ENCODE data around the gene ZNF286A.
"Not testable (repeated sequence)": the region's sequence is repeated elsewhere in the genome, so short reads cannot be mapped to it uniquely, and the experiment has no call there.

The ZNF286A gene

DNA sequence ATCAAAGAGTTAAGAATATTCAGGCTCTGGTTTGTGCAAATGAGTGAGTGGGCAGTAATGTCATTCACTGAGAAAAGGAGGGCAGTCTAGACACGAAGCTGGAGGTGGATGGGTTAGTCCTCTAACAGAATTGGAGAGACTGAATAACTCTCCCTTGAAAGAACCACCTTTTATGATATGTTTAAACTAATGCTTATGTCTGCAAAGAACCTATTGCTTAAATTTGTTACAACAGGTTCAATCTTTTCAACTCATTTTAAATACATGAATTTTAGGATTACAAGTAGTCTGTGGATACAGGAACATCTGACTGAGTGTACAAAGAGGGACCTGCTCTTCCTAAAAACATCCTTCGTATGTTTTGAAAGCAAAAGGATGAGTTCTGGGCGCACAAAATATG, 585 bp upstream of the ZNF286A start:
- in situ Hi-C loops (cut with MboI; ENCODE audit: low sequenced_read_pairs) = not testable (repeated sequence)

DNA sequence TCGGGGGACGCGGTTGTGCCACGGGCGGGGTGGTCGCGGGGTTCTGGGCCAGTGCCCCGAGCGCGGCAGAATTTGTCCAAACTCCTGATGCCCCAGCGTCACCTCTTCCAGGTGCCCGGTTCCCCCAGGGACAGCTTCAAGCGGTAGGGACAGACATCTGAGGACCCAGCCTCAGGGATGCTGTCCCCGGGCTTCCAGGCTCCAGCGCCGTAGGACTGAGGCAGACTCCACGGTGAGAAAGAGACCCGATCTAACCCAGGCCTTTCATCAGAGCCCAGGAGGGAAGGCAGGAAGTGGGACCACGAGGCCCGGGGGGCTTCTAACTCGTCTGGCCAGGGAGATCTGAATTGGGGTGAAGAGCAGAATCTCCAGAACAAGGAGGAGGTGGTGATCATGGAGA, 385 bp downstream of the ZNF286A start:
- in situ Hi-C loops (cut with MboI; ENCODE audit: low sequenced_read_pairs) = not testable (repeated sequence)

DNA sequence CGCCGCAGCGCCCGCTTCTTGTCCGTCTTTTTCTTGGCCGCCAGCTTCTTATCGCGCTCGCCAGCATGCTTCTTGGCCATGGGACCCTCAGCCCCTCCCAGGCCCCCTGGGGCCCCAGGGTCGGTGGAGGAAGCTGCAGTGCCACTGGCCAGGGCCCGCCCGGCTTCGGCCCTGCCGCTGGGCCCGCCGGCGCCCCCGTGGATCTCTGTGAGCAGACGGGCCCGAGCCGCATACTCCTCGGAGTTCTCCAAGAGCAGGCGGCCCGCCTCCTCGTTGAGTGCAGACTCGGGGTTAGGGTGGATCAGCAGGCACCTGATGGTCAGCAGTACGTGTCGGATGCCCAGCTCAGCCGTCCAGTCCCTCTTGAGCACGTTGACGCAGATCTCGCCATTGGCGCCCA, 4.7 kb downstream of the ZNF286A start:
- in situ Hi-C loops (cut with MboI; ENCODE audit: low sequenced_read_pairs) = not testable (repeated sequence)

DNA sequence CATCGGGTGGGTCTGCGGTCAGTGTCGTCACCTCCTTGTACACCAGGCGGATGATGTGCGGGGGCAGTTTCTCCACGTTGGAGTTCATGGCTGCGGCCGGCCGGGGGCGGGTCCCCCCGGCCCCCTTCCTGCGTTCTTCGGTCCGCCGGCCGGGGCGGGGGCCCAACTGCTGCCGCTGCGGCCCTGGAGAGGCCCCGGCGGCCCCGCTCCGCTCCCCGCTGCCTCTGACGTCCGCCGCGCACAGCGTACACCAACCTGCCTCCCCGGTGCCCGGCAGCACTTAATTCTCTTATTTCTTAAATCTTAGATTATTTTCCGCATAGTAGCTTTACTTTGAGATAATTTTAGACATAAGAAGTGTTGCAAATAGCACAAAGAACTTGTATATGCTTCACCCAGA, 5.3 kb downstream of the ZNF286A start:
- in situ Hi-C loops (cut with MboI; ENCODE audit: low sequenced_read_pairs) = not testable (repeated sequence)

DNA sequence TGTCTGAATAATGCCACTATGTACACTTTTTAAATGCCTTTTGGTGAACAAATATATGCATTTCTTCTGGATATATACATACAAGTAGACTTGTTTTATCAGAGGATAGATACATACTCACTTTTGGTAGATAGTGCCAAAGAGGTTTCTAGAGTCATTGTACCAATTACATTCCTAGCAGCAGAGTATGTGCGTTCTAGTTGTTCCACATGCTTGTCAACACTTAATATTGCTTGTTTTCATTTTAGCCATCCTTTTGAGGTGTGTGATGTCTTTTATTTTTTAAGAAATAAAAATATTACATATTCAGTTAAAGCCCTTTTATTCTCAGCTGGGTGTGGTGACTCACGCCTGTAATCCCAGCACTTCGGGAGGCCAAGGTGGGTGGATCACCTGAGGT, 9.3 kb downstream of the ZNF286A start:
- in situ Hi-C loops (cut with MboI; ENCODE audit: low sequenced_read_pairs) = not testable (repeated sequence)

DNA sequence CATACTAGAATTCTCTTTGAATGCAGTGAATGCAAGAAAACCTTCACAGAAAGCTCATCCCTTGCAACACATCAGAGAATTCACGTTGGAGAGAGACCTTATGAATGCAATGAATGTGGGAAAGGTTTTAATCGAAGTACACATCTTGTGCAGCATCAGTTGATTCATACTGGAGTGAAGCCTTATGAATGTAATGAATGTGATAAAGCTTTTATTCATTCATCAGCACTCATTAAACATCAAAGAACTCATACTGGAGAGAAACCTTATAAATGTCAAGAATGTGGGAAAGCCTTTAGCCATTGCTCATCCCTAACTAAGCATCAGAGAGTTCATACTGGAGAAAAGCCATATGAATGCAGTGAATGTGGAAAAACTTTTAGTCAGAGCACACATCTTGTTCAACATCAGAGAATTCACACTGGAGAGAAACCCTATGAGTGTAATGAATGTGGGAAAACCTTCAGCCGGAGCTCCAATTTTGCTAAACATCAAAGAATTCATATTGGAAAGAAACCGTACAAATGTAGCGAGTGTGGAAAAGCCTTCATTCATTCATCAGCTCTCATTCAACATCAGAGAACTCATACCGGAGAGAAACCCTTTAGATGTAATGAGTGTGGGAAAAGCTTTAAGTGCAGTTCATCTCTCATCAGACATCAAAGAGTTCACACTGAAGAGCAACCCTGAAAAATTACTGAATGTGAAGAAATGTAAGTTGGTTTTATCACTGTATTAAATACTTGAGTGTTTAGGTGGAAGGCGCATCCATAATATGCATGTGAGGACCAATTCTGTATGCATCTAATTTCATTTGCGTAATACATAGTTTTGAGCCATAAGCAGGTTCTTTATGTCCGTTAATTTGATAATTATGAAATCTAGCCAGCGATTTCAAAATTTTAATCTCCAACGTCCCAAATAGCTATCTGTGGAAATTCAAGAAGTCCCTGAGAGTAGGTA, 17.3 kb downstream of the ZNF286A start:
- in situ Hi-C loops (cut with MboI; ENCODE audit: low sequenced_read_pairs) = not testable (repeated sequence)

DNA sequence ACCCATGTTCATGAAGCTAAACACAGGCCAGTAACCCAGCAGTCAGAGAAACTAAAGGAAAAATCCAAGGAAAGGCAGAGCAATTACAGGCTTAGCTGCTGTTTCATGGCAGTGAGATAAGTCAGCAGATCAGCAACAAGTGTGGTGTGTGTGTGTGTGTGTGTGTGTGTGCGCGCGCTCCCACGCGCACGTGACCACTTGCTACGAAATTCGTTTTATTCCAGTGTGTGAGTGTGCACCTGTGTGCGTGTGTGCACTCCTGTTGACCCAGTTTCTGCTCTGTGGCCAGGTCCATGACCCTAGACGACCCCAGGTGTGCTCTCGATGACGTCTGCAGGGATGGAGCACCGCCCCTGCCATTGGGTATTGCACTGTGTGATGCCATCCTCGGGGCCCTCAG, 31.0 kb downstream of the ZNF286A start:
- in situ Hi-C loops (cut with MboI; ENCODE audit: low sequenced_read_pairs) = not testable (repeated sequence)

DNA sequence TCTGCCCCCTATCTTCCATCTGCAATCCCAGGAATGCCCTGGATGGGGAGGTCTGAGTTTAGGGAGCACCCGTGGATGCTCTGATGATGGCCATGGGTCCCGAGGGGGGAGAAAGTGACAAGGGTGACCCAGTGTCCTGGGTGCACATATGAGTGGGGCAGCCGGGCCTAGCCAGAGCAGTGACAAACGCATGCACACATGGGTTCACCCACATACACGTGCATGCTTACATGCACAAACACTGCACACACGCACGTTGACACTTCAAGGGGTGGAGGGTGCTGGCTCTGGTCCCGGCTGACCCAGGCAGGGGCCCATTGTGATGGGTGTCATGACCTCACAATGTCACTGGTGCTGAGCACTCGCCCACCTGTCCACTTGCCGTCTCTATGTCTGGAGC, 32.3 kb downstream of the ZNF286A start, which contains the start of gene TBC1D26:
TBC1D26 (plus strand) TSS at position 384 of the 400 bp plus-strand sequence. CDS start 3,066 bp downstream, outside the sequence.
- in situ Hi-C loops (cut with MboI; ENCODE audit: low sequenced_read_pairs) = not testable (repeated sequence)

DNA sequence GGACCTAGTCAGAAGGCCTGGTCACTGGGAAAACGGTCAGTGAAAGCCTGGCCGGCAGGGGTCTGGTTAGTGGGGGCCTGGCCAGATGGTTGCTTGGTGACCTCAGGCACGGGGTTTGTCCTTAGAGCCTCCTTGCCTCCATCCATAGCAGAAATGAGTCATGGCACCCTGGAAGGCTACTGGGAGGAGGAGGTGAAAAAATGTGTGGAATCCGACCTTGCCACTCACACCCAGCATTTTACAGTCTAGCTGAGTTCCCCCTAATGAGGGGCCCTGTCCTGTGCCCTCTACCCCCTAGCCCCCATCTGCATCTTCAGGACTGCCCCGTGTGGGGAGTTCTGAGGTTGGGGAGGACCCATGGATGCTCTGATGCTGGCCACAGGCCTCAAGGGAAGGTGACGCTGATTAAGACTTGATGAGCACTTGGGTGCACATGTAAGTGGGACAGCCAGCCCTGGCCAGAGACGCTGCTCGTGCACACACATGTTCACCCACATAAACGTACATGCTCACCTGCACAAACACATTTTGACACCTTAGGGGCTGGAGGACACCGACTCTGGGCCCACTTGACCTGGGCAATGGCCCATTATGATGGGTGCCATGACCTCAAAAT, 33.7 kb downstream of the ZNF286A start:
- in situ Hi-C loops (cut with MboI; ENCODE audit: low sequenced_read_pairs) = not testable (repeated sequence)

DNA sequence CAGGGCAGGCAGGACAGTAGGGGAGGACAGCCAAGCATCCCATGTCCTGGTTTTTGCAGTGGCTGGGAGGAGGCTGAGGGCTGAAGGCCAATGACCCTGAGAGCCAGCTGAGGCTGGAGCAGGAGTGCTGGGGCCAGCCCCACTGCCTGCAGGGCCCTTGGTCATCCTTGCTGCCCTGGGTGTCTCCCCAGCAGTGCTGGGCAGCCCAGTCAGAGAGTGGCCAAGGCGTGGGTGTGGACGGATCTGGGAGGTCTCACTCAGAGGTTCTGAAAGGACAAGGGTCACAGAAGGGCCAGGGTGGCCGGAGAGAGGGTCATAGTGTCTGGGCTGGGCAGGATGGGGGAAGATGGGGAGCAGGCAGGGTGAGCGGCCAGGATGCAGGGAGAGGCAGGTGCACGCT, 37.0 kb downstream of the ZNF286A start:
- in situ Hi-C loops (cut with MboI; ENCODE audit: low sequenced_read_pairs) = not testable (repeated sequence)

DNA sequence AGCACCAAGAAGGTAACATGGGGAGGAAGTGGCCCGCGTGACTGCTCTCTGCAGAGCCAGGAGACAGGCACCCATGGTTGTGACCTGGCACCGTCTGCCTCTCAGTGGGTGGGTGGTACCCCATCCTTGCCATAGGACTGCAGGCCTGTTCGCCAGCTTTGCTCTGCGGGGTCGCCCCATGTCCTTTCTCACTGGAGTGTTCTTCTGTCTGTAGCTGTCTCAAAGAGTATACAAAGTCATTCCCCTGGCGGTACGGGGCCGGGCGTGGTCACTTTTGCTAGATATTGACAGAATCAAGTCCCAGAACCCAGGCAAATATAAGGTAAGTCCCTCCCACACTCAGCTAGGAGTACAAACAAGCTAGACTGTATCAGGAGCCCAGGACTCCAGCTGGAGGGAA, 38.5 kb downstream of the ZNF286A start:
- in situ Hi-C loops (cut with MboI; ENCODE audit: low sequenced_read_pairs) = no loop called here

DNA sequence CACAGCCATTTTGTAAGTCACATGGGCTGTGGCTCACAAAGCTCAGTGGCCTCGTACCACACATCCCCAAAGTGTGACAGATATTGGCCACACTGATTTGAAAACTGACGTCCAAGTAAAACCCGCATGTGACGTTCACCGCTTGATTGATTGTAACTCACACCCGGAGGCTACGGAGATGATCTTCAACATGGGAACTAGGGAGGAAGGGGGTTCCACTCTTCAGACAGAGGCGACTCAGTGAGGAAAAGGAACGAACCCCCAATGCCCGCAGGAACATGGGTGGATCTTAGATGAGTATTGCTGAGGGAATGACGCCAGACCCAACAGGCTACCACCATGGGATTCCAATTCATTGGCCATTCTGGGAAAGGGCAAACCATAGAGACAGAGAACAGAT, 39.7 kb downstream of the ZNF286A start:
- in situ Hi-C loops (cut with MboI; ENCODE audit: low sequenced_read_pairs) = not testable (repeated sequence)

DNA sequence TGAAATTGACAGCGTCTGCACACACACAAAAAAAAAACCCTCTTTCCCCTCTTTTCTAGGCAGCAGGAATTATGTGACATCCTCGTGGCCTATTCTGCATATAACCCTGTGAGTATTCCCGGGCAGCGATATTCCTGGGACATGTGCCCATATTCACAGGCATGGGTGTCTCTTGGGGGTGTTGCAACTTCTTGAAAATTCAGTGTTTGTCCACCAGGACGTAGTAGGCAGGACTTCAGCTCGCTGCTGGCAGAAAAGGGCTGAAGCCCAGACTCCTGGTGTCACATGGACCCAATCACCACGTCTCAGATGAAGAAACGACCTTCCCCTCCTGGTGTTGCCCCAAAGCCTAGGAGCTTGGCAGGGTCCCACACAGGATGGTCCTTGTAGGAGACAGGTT, 40.5 kb downstream of the ZNF286A start:
- in situ Hi-C loops (cut with MboI; ENCODE audit: low sequenced_read_pairs) = not testable (repeated sequence)

DNA sequence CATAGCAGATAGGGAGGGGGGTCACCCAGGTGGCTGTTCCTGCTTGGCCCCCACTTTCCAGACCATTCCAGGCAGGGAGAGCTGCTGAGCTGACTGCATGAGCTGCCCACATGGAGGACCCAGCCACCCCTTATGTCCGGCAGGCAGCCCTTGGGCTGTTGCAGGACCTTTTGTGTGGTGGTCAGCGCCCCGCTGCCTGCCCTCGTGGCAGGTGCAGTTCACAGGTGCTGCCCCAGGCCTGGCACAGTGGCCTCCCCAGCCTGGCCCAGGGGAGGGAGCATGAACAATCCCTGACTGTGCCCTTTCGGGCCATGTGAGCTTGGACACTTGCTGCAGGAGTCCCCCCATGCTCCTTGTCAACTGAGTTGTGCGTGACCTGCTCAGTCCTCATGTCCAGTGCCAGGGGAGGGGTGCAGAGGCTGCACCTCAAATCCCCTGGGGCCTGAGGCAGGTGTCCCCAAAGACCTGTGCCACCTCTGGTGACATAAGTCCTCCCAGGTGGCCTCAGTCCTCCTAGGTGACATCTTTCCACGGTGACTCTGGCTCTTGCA, 41.1 kb downstream of the ZNF286A start:
- in situ Hi-C loops (cut with MboI; ENCODE audit: low sequenced_read_pairs) = no loop called here

DNA sequence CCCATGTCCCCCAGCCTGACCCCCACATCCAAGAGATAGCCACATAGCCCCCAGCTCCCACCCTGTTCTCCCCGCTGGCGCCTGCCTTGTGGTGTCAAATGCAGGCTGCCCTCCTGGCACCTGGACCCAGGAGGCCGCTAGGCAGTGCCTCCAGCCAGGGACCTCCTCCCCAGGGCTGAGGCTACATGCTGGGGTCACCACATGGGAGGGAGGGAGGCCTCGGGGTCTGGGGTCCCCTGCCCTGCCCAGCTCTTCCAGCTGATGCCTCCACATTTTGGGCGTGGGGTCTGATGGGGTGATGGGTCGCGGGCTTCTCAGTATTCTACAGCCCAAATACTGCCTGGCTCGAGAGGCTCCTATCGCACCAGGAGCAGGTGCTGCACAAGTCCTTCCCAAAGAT, 42.1 kb downstream of the ZNF286A start:
- in situ Hi-C loops (cut with MboI; ENCODE audit: low sequenced_read_pairs) = no loop called here

DNA sequence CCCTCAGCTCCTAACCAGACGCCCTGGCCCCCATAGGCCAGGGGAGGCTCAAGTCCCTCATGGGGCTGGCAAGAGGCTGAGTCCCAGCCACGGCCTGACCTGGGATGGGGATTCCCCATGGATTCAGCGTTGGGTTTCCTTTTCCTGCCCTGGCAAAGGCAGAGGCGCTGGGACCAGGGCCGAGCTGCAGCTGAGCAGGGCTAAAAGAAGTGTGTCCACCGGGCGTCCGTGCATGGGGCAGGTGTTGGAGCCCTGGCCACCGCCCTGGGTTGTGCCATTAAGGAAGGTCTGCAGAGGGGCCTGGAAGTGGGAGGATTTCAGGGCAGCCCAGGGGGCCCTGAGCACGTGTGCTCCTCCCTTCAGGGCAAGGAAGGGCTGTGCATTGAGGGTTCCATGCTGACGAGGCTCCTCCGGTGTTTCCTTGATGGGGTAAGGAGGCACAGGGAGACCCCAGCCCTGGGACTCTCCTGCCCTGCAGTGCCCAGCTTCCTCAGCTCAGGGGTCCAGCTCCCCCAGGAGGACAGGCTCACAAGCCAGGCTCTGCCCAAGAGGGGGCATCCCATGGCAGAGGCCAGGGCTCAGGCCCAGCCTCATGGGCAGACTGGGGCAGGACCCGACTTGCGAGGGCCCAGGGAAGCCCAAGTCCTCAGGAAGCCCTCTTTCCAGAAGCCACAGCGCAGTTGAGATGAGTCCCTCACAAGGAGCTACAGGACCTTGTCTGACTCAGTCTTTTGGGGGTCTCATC, 42.7 kb downstream of the ZNF286A start:
- in situ Hi-C loops (cut with MboI; ENCODE audit: low sequenced_read_pairs) = no loop called here

DNA sequence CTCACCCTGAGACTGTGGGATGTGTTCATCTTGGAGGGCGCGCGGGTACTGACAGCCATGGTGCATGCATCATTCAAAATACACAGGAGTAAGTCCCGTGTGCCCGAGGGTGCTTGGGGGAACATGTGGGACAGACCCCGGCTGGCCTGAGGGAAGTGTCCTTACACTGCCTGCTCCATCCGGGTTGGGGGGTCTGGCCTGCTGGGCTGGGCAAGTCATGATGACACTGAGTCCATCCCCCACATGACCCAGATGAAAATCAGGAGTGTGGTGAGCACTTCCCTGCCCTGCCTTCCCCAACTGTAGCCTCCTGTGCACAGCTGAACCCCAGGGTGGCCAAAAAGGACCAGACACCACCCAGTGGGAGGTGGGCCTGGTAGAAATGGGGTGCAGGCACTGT, 43.4 kb downstream of the ZNF286A start:
- in situ Hi-C loops (cut with MboI; ENCODE audit: low sequenced_read_pairs) = no loop called here

DNA sequence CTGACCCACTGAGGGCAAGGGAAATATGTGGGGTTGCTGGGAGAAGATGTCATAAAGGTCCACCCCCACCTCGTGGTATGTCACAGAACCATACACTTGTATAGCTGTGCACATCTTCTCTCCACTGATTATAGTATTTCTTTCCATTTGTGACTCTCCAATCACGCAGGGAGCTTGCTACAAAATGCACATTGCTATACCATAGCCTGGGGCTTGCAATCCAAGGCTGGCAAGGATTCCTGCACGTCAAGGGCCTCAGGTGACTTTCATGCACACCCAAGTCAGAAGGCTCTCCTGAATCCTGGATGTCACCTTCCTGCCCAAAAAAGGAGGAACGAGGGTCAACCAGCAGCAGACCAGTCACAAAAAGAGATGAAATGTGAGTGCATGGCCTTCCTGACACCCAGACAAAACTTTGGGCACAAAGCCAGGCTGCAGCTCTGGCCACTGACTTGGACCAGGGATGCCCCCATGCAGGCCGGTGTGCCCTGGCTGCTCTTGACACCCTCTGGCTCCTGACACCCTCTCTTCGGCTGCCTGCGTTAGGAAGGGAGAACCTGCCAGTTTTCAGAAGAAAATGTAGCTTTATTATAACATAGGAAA, 44.6 kb downstream of the ZNF286A start:
- in situ Hi-C loops (cut with MboI; ENCODE audit: low sequenced_read_pairs) = no loop called here

DNA sequence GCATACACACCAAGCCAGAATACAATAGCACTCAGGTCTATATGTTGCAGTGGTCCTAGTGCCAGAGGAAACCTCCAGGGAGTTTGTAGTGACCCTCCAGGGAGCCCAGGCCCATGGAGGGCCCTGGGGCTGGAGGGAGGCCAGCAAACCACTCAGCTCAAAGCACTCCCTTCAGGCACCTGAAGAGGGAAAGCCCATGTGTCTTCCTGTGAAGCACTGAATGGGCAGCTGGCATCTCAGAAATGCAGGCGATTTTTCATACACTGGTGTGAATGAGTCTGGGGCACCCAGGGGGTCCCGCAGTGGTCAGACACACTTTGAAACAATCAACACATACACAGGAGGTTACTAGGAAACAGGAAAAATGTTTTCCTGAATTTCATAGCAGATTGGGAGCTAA, 45.3 kb downstream of the ZNF286A start:
- in situ Hi-C loops (cut with MboI; ENCODE audit: low sequenced_read_pairs) = no loop called here

DNA sequence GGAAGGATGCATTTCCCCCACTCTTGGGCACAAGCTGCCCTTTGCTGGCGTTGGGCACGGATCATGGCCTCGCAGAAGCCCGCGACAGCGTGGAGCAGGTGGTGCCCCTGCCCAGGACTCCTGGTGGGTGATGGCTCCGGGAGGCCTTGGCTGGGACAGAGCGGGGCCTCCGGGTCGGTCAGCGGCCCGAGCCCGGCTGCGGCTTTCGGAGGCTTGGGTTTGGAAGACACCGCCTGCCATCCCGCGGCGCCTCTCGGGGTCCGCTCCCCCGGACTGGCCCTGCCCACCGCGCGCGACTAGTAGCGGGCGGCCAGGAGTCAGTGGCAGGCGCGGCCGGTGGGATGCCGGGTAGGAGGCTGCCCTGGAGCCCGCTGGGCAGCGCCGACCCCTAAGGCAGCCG, 49.9 kb downstream of the ZNF286A start:
- in situ Hi-C loops (cut with MboI; ENCODE audit: low sequenced_read_pairs) = not testable (repeated sequence)

Data from HL-60/S4 treated with retinoic acid at 250 ng/mL for 4 days and 3 days (cell line).